Fibroblast of skin of right quadriceps (primary cell): Measurements from ENCODE around the gene SMG1.
"Not testable (repeated sequence)": the region's sequence is repeated elsewhere in the genome, so short reads cannot be mapped to it uniquely, and the experiment has no call there.

Source experiments
- DNase-seq: peaks from one replicate; pipeline ENCODE4 v3.0.0-alpha.2; 2013

SMG1 gene

DNA sequence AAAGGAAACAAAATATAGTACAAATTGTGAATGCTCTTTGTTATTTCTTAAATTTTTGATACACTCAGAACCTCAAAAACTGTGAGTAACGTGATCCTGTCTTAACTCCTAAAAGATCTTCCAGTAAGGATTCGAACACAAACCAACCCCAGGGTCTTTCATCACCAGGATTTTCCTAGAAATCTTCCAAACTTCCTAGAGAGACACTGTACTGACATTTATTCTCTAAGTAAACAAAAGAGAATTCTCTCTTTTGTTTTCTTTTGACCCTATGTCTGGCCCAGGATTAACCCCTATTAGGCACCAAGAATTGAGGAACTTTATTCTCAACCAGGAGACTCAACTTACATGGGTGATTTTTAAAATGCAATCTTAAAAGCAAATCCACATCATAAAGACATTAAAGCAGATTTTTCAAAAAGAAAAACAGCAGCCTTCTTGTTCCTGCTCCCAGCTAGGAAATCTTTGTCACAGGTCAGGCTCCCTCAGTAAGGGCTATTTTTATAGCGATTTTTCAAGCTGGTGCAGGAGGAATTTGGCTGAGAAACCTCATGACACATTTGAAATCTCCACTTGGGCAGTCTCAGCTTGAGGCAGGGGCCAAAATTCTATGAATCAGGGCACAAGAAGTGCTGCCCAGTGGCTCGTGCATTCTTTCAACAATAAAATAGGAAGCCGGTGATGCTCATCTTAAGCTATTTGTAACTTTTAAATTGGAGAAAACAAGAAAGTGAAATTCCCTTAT, 6.2 kb upstream of the SMG1 start:
- DNase-seq, result peak; percentile 11

- no peak for DNase-seq
Observed at GRCh38 chr16:18931756-18932155, 5.5 kb upstream of the SMG1 start.

DNA sequence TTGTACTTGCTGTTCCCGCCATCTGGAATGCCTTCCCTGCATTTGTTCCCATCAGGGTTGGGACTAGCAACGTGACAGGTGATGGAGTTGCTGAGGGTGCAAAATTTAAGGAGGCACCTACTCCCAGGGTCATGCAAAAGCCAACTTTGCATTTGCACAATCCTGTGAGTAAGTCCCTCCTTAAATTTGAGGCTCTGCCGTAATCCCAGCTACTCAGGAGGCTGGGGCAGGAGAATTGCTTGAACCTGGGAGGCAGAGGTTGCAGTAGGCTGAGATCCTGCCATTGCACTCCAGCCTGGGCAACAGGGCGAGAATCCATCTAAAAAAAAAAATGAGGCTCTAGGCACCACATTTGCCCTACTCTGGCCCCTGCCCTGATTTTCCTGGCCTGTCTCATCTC, 3.9 kb upstream of the SMG1 start:
- DNase-seq, result not testable (repeated sequence)

DNA sequence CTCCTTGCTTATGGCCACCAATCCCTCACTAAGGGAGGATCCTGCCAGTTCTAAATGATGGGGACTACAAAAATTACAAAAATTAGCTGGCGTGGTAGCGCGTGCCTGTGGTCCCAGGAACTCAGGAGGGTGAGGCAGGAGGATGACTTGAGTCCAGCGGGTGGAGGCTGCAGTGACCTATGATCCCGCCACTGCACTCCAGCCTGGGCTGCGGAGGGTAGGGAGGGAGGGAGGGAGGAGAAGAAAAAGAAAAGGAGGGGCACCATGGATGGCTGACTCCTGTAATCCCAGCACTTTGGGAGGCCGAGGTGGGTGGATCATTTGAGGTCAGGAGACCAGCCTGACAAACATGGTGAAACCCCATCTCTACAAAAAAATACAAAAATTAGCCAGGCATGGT, 1.9 kb upstream of the SMG1 start:
- not testable (repeated sequence) for DNase-seq

GRCh38 chr16:18925215-18925985, 808 bp downstream of the SMG1 start:
- peak; percentile 33 for DNase-seq

GRCh38 chr16:18923935-18924334, 2.3 kb downstream of the SMG1 start:
- not testable (repeated sequence) for DNase-seq

GRCh38 chr16:18923124-18923523, 3.1 kb downstream of the SMG1 start:
- not testable (repeated sequence) for DNase-seq

GRCh38 chr16:18909585-18909984, 16.6 kb downstream of the SMG1 start:
- DNase-seq, result not testable (repeated sequence)

DNA sequence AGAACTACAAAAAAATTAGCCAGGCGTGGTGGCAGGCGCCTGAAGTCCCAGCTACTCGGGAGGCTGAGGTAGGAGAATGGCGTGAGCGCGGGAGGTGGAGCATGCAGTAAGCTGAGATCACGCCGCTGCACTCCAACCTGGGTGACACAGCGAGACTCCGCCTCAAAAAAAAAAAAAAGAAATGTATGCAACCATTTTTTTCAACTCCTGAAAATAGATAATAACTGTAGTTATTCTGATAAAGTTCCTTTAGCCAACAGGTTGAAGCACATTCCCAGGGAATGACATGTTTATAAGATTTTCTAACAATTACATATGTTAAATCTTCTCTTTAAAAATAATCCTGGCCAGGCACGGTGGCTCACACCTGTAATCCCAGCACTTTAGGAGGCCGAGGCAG, 17.5 kb downstream of the SMG1 start:
- DNase-seq, result not testable (repeated sequence)

DNA sequence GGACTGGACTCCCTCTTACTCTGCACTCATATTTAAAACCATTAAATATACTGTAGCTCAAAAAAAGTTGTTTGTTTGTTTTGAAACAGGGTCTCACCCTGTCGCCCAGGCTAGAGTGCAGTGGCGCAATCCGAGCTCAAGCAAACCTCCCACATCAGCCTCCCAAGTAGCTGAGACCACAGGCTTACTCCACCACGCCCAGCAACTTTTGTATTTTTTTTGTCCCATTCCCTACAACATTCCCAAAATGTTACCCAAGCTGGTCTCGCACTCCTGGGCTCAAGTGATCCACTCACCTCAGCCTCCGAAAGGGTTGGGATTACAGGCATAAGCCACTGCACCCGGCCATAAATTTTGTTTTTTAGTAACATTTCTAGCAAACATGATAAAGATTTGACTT, 23.4 kb downstream of the SMG1 start:
- DNase-seq, result not testable (repeated sequence)

- not testable (repeated sequence) for DNase-seq
Observed at GRCh38 chr16:18902044-18902443, 24.2 kb downstream of the SMG1 start.

GRCh38 chr16:18901194-18901593, 25.0 kb downstream of the SMG1 start:
- DNase-seq, result not testable (repeated sequence)

GRCh38 chr16:18884456-18884855, 41.8 kb downstream of the SMG1 start:
- not testable (repeated sequence) for DNase-seq

DNA sequence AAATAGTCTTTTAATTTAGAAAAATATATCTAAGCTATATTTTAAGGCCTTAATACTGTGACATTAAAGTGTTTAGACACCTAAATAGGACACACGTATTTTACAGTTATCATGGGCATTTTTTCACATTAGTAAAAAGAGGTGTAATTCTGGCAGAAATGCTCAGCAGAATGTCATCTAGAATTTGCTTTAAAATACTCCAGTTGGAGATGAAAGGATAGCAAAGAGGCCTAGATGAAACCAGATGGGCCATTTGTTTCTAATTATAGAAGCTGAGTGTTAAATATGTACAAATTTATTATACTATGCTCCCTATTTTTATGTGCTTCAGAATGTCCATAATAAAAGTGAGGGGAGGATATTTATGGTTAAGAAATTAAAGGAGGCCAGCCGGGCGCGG, 48.5 kb downstream of the SMG1 start:
- DNase-seq, result not testable (repeated sequence)

GRCh38 chr16:18877259-18877658, 48.9 kb downstream of the SMG1 start:
- not testable (repeated sequence) for DNase-seq

DNA sequence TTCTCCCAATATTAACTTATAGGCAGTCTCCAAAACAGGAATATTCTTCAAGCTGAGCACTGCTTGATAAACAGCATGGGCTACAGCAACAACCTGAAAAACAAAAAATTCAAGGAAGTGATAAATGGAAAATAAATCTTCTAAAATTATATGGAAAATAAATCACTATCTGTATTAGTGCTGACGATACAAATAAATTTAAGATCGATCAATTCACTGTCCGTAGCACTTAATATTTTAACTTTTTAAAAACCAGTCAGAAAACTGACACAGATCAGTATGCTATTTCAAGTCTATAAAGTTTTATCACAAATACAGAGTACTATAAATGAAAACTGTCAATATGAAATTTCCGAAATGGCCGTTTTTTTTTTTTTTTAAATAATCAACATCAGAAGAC, 49.9 kb downstream of the SMG1 start:
- not testable (repeated sequence) for DNase-seq

GRCh38 chr16:18869043-18869771, 57.0 kb downstream of the SMG1 start:
- DNase-seq, result not testable (repeated sequence)

- DNase-seq, result peak; percentile 61
Observed at GRCh38 chr16:18866277-18866823, 59.9 kb downstream of the SMG1 start.

DNA sequence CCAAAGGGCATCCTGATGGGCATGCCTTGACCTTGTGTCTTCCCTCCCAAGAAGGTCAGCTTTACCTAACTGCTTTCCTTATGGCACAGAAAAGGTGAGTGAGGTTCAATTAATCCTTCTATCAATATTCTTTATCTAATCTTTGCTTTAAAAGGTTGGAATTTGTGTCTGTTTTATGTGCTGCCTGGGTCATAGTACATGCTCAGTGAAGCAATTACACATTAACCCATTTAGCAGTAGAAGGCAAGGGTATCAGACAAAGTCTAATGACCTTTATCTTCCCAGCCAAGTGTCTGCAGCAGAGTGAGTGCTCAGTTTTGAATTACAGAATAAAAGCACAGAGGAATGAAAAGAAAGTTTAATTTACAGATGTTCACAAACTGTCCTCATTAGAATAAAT, 63.3 kb downstream of the SMG1 start:
- not testable (repeated sequence) for DNase-seq

DNA sequence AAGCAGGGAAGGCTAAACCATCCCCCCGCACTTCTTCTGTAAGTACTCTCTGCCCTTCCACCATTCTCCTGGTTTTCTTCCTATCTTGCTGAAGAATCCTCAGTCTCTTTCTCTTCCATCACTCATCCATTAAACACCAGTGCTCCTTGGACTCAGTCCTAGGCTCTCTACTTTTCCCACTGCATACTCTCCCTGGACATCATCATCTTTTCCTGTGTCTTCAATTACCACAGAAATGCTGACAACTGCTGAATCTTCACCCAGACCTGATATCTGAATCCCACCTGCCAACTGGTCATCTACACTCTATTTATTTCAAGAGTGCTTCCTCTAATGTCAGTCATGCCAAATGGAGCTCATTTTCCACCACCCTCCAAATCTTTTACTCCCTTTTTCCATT, 71.0 kb downstream of the SMG1 start:
- DNase-seq, result no peak

- DNase-seq, result no peak
Observed at GRCh38 chr16:18853694-18854093, 72.5 kb downstream of the SMG1 start.

DNA sequence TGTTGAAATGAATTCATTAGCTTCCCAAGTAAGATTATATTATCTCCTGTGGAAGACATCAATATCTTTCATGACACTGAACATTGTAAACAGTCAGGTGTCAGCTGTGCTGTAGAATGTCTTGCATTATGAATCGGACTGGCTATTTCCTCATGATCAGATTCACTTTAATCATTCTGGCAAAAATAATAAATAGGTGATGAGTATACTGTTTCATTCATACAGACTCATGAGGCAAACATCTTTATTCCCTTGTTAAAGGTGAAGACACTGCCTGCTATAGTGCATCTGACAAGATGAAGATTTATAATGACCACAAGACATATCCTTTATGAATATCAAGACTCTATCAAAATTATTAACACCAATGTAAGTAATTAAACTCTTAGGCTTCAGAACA, 73.6 kb downstream of the SMG1 start:
- DNase-seq, result no peak

GRCh38 chr16:18846416-18846815, 79.8 kb downstream of the SMG1 start:
- DNase-seq, result no peak
